ENCODE data around the gene KRTAP21-1. TPM values are rescaled to one million over a fixed set of nuclear protein-coding genes. Genes with fewer than 3 reads are reported as not detected.

The KRTAP21-1 gene
- total RNA-seq, 1 donor from 2014 or later = not detected

- no peak overlapping the region for H3K27ac ChIP-seq
- H3K27me3 ChIP-seq = no peaks in the 10 kb centered on the region
Measured at GRCh38 chr21:30719401-30719800, 35.8 kb downstream of the KRTAP21-1 start.

GRCh38 chr21:30718239-30718909, 36.9 kb downstream of the KRTAP21-1 start, which contains the start of gene KRTAP21-3:
Gene KRTAP21-3, minus strand, starts transcription at chr21:30718777. Its CDS starts 18 bp downstream, at chr21:30718759.
- TF ChIP-seq POLR2AphosphoS5 (IDR thresholded peaks at IDR 0.05; ENCODE audit: insufficient read depth in 1 of 2, low read depth in 1 of 2) = no peak
- TF ChIP-seq CTCF (IDR thresholded peaks at IDR 0.05) = no peak
- no peak for TF ChIP-seq POLR2A (IDR thresholded peaks at IDR 0.05)
- intact Hi-C loops (cut with DNase I) = no loop called here
- Histone ChIP-seq H3K4me1 (no peaks in the 10 kb centered on the region), H3K4me3 (no peak within 1 kb of the TSS), H3K36me3 (no peaks in the 10 kb centered on the region), H3K27me3 (no peaks in the 10 kb centered on the region), H3K9me3 (no peaks in the 10 kb centered on the region), H3K27ac (no peak within 1 kb of the TSS)
- DNase-seq (ENCODE audit: extremely low spot score in 2 of 2) = no peak

More at GRCh38 chr21:30719401-30719800, 35.8 kb downstream of the KRTAP21-1 start:
- H3K36me3 ChIP-seq = no peaks in the 10 kb centered on the region
- no peaks in the 10 kb centered on the region for H3K4me1 ChIP-seq
- DNase-seq (ENCODE audit: extremely low spot score in 2 of 2) = no peak
- no peak overlapping the region for H3K4me3 ChIP-seq
- intact Hi-C loops (cut with DNase I) = no loop called here
- no peaks in the 10 kb centered on the region for H3K9me3 ChIP-seq
- TF ChIP-seq CTCF (IDR thresholded peaks at IDR 0.05) (no peak), POLR2AphosphoS5 (IDR thresholded peaks at IDR 0.05; ENCODE audit: insufficient read depth in 1 of 2, low read depth in 1 of 2) (no peak), POLR2A (IDR thresholded peaks at IDR 0.05) (no peak)

- no peak for DNase-seq (ENCODE audit: extremely low spot score in 2 of 2)
- no peak for TF ChIP-seq POLR2AphosphoS5 (IDR thresholded peaks at IDR 0.05; ENCODE audit: insufficient read depth in 1 of 2, low read depth in 1 of 2)
- no peak for TF ChIP-seq POLR2A (IDR thresholded peaks at IDR 0.05)
- no peak for TF ChIP-seq CTCF (IDR thresholded peaks at IDR 0.05)
- Histone ChIP-seq H3K4me1 (no peaks in the 10 kb centered on the region), H3K4me3 (no peak overlapping the region), H3K27ac (no peak overlapping the region), H3K36me3 (no peaks in the 10 kb centered on the region), H3K9me3 (no peaks in the 10 kb centered on the region), H3K27me3 (no peaks in the 10 kb centered on the region)
- intact Hi-C loops (cut with DNase I) = no loop called here
Measured at GRCh38 chr21:30717105-30717504, 38.1 kb downstream of the KRTAP21-1 start.

GRCh38 chr21:30714946-30715345, 40.3 kb downstream of the KRTAP21-1 start:
- Histone ChIP-seq H3K9me3 (no peaks in the 10 kb centered on the region), H3K4me3 (no peak overlapping the region), H3K27ac (no peak overlapping the region), H3K36me3 (no peaks in the 10 kb centered on the region), H3K27me3 (no peaks in the 10 kb centered on the region), H3K4me1 (no peaks in the 10 kb centered on the region)
- intact Hi-C loops (cut with DNase I) = no loop called here
- no peak for DNase-seq (ENCODE audit: extremely low spot score in 2 of 2)
- TF ChIP-seq CTCF (IDR thresholded peaks at IDR 0.05) = no peak
- TF ChIP-seq POLR2A (IDR thresholded peaks at IDR 0.05) = no peak
- TF ChIP-seq POLR2AphosphoS5 (IDR thresholded peaks at IDR 0.05; ENCODE audit: insufficient read depth in 1 of 2, low read depth in 1 of 2) = no peak

GRCh38 chr21:30714456-30714855, 40.8 kb downstream of the KRTAP21-1 start:
- Histone ChIP-seq H3K4me3 (no peak overlapping the region), H3K27me3 (no peaks in the 10 kb centered on the region), H3K9me3 (no peaks in the 10 kb centered on the region), H3K36me3 (no peaks in the 10 kb centered on the region), H3K27ac (no peak overlapping the region), H3K4me1 (no peaks in the 10 kb centered on the region)
- TF ChIP-seq POLR2A (IDR thresholded peaks at IDR 0.05) (no peak), POLR2AphosphoS5 (IDR thresholded peaks at IDR 0.05; ENCODE audit: insufficient read depth in 1 of 2, low read depth in 1 of 2) (no peak), CTCF (IDR thresholded peaks at IDR 0.05) (no peak)
- intact Hi-C loops (cut with DNase I) = no loop called here
- no peak for DNase-seq (ENCODE audit: extremely low spot score in 2 of 2)

All from vagina (tissue), 2 donors.